Measurements from ENCODE around the gene RNPS1. TPM values are rescaled to one million over a fixed set of nuclear protein-coding genes. Genes with fewer than 3 reads are reported as not detected.
"Not testable (repeated sequence)": the region's sequence is repeated elsewhere in the genome, so short reads cannot be mapped to it uniquely, and the experiment has no call there.

Gene RNPS1
- total RNA-seq, 8 experiments from 2014 or later = 108 to 257 (median 163) TPM

DNA sequence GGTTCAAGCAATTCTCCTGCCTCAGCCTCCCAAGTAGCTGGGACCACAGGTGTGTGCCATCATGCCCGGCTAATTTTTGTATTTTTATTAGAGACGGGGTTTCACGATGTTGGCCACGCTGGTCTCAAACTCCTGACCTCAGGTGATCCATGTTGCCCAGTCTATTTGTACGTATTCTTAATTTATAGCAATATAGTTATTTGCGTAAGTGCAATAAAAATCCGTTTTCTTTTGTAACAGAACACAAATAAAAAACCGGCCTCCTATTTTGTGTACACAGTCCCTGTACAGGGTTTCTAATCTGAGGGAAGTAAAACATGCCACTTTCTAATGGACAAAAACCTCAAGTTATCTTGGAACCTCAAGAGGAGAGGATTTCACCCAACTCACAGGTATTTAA lies 7.7 kb downstream of the RNPS1 start:
- Histone ChIP-seq H3K4me3 (no peak overlapping the region), H3K27ac (no peak overlapping the region), H3K4me1 (replicated peaks in 1 of 2) (no peaks in the 10 kb centered on the region)
- WGBS, 10 experiments = 89 to 100% (median 97%) methylated on average over 2 to 8 of the region's 8 CpGs; no CpG with 5 or more reads in 2 of the 10 experiments
- ATAC-seq (replicated peaks in 6 of 8) = no peak
- in situ Hi-C loops (cut with MboI; ENCODE audit: low pct_unique_long_range_greater_than_20kb in 2 of 9, low sequenced_read_pairs in 9 of 9, unreplicated experiment in 9 of 9) = no loop called here

DNA sequence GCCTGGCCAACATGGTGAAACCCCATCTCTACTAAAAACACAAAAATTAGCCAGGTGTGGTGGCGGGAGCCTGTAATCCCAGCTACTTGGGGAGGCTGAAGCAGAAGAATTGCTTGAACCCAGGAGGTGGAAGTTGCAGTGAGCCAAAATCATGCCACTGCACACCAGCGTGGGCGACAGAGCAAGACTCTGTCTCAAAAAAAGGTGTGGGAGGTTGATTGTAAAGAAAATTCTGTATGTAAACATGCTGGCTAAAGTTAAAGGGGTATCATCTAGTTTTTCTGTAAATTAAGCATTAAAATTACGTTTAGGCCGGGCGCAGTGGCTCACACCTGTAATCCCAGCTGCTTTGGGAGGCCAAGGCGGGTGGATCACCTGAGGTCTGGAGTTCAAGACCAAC lies 9.4 kb downstream of the RNPS1 start:
- H3K4me3 ChIP-seq; H3K4me1 ChIP-seq (replicated peaks in 1 of 2); in situ Hi-C loops (cut with MboI; ENCODE audit: low pct_unique_long_range_greater_than_20kb in 2 of 9, low sequenced_read_pairs in 9 of 9, unreplicated experiment in 9 of 9); ATAC-seq (replicated peaks in 6 of 8); H3K27ac ChIP-seq: not testable (repeated sequence)
- 91 to 100% (median 97%) methylated on average over 2 to 7 of the region's 7 CpGs; no CpG with 5 or more reads in 4 of the 10 experiments for WGBS, 10 experiments

DNA sequence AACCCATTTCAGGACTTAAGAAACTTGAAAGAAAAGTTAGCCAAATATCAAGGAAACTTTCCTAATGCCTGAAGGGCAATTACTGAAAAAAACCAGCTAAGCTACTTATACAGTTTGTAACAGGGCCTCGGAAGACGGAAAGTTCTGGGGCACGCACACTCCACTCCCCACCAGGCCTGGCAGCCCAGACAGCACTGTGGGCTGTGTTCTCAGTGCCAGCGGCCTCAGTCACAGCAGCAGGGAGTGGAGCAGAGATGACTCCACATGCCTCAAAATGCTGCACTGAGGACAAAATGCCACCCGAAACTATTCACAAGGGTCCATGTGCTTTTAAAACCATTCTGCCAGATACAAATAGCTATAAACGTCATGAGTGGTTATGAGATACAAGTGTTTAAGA lies 10.2 kb downstream of the RNPS1 start:
- 40 to 100% (median 90%) methylated on average over 1 to 6 of the region's 6 CpGs; no CpG with 5 or more reads in 2 of the 10 experiments for WGBS, 10 experiments
- H3K27ac ChIP-seq = no peak overlapping the region
- in situ Hi-C loops (cut with MboI; ENCODE audit: low pct_unique_long_range_greater_than_20kb in 2 of 9, low sequenced_read_pairs in 9 of 9, unreplicated experiment in 9 of 9) = no loop called here
- H3K4me1 ChIP-seq (replicated peaks in 1 of 2) = no peaks in the 10 kb centered on the region
- no peak overlapping the region for H3K4me3 ChIP-seq
- no peak for ATAC-seq (replicated peaks in 6 of 8)

DNA sequence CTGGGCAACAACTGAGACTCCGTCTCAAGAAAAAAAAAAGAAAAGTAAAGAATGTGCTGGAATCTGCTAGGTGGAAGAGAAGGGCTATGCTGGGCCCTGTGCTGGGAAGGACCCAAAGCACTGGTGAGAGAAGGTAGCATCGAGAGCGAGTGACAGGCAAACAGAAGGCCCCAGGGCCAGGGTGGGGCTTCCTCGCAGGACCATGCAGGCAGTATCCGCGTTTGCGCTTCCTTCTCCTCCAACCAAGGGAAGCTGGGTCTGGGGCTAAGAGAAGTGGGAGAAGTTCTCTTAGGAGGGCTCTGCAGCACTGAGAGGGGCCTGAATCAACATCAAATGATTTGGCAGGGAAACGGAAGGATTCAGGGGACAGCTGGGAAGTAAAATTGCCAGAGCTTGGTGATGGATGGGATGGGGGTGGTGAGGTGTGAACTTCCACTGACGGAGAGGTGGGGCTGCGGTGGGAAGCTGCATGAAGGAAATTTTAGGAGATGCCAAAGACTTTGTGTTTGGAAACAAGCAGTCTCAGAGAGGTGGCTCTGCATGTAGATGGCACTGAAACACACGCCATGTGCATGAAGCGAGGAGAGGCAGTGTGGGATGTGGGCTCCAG lies 11.3 kb downstream of the RNPS1 start:
- H3K4me3 ChIP-seq = no peak overlapping the region
- 71 to 100% (median 91%) methylated on average over 1 to 8 of the region's 12 CpGs; no CpG with 5 or more reads in 2 of the 10 experiments for WGBS, 10 experiments
- ATAC-seq (replicated peaks in 6 of 8) = no peak
- in situ Hi-C loops (cut with MboI; ENCODE audit: low pct_unique_long_range_greater_than_20kb in 2 of 9, low sequenced_read_pairs in 9 of 9, unreplicated experiment in 9 of 9) = no loop called here
- peaks cover 7% of the 10 kb centered on the region in 2 donors for H3K4me1 ChIP-seq (replicated peaks in 1 of 2)
- H3K27ac ChIP-seq = no peak overlapping the region

DNA sequence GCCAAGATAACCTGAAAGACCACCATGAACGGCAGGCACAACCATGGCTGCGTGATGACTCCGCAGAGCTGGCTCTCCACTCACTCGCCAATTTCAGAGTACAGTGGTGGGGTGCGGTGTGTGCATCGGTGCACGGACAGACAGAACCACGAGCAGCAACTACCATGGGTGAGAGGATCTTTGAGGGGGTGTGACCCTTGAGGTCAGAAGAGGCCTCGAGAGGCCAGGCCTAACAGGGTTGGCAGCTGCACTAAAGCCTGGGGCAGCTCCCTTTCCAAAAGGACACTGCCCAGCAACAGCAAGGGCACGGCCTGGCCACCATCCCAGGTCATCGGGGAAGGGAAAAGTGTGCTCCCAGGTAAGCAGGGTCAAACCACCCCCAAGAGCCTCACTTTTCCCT lies 14.6 kb downstream of the RNPS1 start:
- WGBS, 10 experiments = 40 to 100% (median 90%) methylated on average over 1 to 6 of the region's 11 CpGs; no CpG with 5 or more reads in 4 of the 10 experiments
- ATAC-seq (replicated peaks in 6 of 8) = no peak
- in situ Hi-C loops (cut with MboI; ENCODE audit: low pct_unique_long_range_greater_than_20kb in 2 of 9, low sequenced_read_pairs in 9 of 9, unreplicated experiment in 9 of 9) = no loop called here
- H3K27ac ChIP-seq = no peak overlapping the region
- peaks cover 7 to 12% of the 10 kb centered on the region in 2 donors for H3K4me1 ChIP-seq (replicated peaks in 1 of 2)
- H3K4me3 ChIP-seq = no peak overlapping the region

DNA sequence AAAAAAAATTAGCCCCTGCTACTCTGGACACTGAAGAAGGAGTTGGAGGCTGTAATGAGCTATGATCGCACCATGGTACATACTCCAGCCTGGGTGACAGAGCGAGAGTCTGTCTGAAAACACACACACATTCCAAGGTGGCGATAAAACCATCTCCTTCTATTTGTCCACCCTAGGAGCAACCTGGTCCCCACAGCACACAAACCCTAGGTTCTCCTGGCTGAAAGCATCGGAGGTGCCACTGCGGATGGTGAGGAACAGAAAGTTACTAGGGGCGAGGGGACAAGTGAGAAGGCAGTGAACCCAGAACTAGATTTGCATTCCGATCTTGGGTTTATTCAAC lies 15.1 kb downstream of the RNPS1 start:
- Histone ChIP-seq H3K4me1 (replicated peaks in 1 of 2) (peaks cover 7 to 12% of the 10 kb centered on the region in 2 donors), H3K4me3 (no peak overlapping the region), H3K27ac (peak overlapping the region in 1 of 2 donors; percentile 93)
- ATAC-seq (replicated peaks in 6 of 8) = no peak
- WGBS, 10 experiments = 85 to 100% (median 98%) methylated on average over 2 to 6 of the region's 7 CpGs; no CpG with 5 or more reads in 1 of the 10 experiments
- in situ Hi-C loops (cut with MboI; ENCODE audit: low pct_unique_long_range_greater_than_20kb in 2 of 9, low sequenced_read_pairs in 9 of 9, unreplicated experiment in 9 of 9) = no loop called here

DNA sequence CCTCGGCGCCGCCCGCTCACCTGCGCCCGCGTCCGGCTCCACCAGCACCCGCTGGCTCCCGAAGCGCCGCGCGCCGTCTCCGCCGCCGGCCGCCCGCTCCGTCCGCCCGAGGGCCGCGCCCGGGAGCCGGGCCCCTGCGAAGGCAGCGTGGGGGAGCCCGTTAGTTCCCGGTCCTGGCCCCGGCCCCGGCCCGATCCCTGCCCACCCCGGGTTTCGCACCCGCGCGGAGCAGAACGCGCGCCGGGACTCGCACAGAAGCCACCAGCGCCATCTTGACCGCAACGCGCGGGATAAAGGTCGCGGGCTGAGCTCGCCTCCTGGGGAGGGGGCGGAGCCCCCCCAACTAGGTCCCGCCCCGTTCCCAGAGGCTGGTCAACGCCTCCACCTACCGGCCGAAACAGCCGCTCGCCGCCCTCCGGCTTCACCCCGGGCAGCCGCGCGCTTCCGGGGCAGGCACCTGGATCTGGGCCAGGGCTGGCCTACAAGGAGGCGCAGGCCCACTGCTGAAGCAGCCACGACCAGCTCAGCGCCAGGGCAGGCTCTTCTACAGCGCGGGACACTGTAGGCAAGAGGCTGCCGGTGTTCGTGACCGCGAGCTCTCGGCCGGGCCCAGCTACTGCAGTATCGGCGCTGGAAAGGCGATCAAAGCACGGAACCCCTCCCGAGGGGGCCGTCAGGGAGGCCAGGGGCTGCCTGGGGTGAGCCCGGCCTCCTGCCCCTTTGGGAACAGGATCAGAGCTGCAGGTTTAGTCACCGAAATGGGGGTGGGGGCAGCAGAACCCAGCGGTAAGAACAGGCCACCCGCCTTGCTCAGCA lies 16.4 kb downstream of the RNPS1 start, which contains the start of gene ECI1:
ECI1 (minus strand) TSS at position 292 of the 816 bp plus-strand sequence; CDS start at position 271, 21 bp downstream.
- 0 to 38% (median 4%) methylated on average over 1 to 13 of the region's 88 CpGs; no CpG with 5 or more reads in 7 of the 10 experiments for WGBS, 10 experiments
- Histone ChIP-seq H3K4me1 (replicated peaks in 1 of 2) (peaks cover 7 to 12% of the 10 kb centered on the region in 2 donors), H3K4me3 (peak within 1 kb of the TSS; percentile 82 to 99 (median 91)), H3K27ac (peak within 1 kb of the TSS; percentile 83 to 93)
- ATAC-seq (replicated peaks in 6 of 8) = peak; percentile 89 to 95 (median 94)
- in situ Hi-C loops (cut with MboI; ENCODE audit: low pct_unique_long_range_greater_than_20kb in 2 of 9, low sequenced_read_pairs in 9 of 9, unreplicated experiment in 9 of 9) = no loop called here

DNA sequence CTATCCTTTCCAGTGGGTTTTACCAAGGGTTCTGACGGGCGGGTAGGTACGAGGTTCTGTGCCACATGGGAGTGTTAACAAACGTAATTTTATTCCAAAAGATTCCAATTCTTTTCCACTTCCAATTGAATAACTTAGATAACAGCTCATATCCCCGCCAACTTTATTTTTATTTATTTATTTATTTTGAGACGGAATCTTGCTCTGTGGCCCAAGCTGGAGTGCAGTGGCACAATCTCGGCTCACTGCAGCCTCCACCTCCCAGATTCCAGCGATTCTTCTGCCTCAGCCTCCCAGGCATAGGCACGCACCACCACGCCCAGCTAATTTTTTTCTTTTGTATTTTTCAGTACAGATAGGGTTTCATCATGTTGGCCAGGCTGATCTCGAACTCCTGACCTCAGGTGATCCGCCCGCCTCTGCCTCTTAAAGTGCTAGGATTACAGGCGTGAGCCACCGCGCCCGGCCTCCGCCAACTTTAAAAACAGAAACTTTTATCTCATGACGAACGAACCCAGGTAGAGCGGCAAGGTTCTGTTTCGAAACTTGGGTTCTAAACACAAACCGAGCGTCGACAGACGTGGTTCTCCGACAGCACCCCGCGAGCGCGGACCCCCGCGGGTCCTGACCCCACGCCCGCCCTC lies 17.2 kb downstream of the RNPS1 start:
- 0 to 9% (median 5%) methylated on average over 1 to 17 of the region's 35 CpGs; no CpG with 5 or more reads in 2 of the 10 experiments for WGBS, 10 experiments
- peaks cover 7 to 12% of the 10 kb centered on the region in 2 donors for H3K4me1 ChIP-seq (replicated peaks in 1 of 2)
- H3K4me3 ChIP-seq = peak overlapping the region; percentile 82 to 99 (median 91)
- H3K27ac ChIP-seq = peak overlapping the region; percentile 83 to 93
- peak in 6 of 8 experiments; percentile 1 to 42 (median 10) for ATAC-seq (replicated peaks in 6 of 8)
- in situ Hi-C loops (cut with MboI; ENCODE audit: low pct_unique_long_range_greater_than_20kb in 2 of 9, low sequenced_read_pairs in 9 of 9, unreplicated experiment in 9 of 9) = no loop called here

DNA sequence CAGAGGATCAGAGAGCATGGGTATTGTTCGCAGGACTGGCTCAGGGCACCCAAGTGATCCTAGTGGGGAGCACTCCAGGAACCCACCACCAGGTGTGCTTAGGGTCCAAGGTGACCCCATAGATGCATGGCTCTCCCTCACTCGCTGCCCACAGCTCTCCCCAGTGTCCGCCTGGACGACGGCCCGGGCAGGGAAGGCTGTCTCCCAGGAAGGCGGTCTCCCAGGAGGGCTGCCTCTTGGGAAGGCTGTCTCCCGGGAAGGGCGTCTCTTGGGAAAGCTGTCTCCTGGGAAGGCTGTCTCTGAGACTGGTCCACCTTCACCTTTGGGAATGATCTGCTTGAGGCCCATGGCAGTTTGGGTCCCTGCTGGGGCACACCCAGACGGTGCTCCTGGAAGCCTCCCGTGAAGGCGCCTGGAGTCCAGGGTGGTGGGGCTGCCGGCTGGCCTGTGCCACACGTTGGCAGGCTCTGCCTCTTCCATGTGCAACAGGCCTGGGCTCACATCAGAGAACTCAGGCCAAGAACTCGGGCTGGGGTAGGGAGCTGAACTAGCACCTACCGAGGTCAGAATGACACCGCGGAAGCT lies 21.5 kb downstream of the RNPS1 start:
- Histone ChIP-seq H3K4me1 (replicated peaks in 1 of 2) (peaks cover 0 to 5% of the 10 kb centered on the region in 2 donors), H3K4me3 (no peak overlapping the region), H3K27ac (no peak overlapping the region)
- no peak for ATAC-seq (replicated peaks in 6 of 8)
- WGBS, 10 experiments = 83 to 100% methylated on average over 1 to 5 of the region's 18 CpGs; no CpG with 5 or more reads in 8 of the 10 experiments
- in situ Hi-C loops (cut with MboI; ENCODE audit: low pct_unique_long_range_greater_than_20kb in 2 of 9, low sequenced_read_pairs in 9 of 9, unreplicated experiment in 9 of 9) = no loop called here

DNA sequence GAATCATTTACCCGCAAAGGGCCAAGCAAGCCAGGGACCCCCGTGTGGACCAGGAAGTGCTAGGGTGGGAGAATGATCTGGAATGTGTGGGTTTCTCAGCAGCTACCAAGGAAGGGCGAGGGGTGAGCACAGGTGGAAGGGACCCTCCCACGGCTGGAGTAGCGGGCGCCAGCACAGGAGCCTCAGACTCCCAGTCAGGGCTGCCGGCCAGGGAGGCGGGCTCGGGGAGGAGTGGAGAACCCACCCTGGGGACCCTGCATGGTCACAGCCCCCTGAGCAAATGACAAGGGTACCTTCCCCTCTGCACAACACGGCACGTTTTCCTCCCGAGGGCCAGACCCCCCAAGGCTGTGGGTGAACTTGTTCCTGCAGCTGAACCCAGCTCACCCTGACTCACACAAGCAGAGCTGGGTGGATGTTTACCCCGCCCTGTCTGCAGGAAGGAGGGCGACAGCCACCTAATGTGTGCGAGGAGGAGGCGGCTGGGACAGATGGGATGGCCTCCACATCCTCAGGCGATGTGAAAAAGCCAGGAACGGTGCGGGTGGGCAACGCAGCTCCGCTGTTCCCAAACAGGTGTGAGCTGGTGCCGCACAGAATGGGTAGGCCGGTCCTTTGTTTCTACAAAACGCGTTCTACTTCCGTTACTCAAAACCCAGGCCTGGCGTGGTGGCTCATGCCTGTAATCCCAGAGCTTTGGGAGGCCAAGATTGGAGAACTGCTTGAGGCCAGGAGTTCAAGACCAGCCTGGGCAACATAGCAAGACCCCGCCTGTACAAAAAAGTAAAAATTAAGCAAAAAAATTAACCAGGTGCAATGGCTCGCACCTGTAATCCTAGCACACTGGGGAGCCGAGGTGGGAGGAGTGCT lies 22.8 kb downstream of the RNPS1 start:
- H3K27ac ChIP-seq = no peak overlapping the region
- WGBS, 10 experiments = 75 to 100% (median 95%) methylated on average over 2 to 12 of the region's 30 CpGs; no CpG with 5 or more reads in 4 of the 10 experiments
- no peak overlapping the region for H3K4me3 ChIP-seq
- no peaks in the 10 kb centered on the region for H3K4me1 ChIP-seq (replicated peaks in 1 of 2)
- in situ Hi-C loops (cut with MboI; ENCODE audit: low pct_unique_long_range_greater_than_20kb in 2 of 9, low sequenced_read_pairs in 9 of 9, unreplicated experiment in 9 of 9) = no loop called here
- peak in 1 of 8 experiments; percentile 29 for ATAC-seq (replicated peaks in 6 of 8)

DNA sequence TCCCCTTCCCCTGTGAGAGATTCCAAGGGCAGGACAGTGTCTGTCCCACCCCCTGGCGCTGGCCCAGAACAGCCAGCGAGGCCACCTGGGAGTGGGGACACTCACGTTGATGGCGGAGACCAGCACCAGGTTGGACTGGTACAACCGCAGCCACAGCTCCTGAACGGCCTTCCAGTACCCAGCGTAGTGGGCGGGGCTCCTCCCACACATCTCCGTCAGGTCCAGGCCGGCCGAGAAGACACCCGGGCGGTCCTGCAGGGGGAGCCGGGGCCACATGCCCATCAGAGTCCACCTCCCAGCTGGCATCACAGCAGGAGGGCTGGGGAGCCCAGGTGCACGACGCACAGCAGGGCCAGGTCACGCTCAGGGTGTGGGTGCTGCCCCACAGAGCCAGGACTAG lies 23.6 kb downstream of the RNPS1 start:
- Histone ChIP-seq H3K4me1 (replicated peaks in 1 of 2) (no peaks in the 10 kb centered on the region), H3K4me3 (no peak overlapping the region), H3K27ac (no peak overlapping the region)
- peak in 4 of 8 experiments; percentile 12 to 21 (median 17) for ATAC-seq (replicated peaks in 6 of 8)
- in situ Hi-C loops (cut with MboI; ENCODE audit: low pct_unique_long_range_greater_than_20kb in 2 of 9, low sequenced_read_pairs in 9 of 9, unreplicated experiment in 9 of 9) = no loop called here
- 100% methylated on average over 1 of the region's 17 CpGs; no CpG with 5 or more reads in 9 of the 10 experiments for WGBS, 10 experiments

DNA sequence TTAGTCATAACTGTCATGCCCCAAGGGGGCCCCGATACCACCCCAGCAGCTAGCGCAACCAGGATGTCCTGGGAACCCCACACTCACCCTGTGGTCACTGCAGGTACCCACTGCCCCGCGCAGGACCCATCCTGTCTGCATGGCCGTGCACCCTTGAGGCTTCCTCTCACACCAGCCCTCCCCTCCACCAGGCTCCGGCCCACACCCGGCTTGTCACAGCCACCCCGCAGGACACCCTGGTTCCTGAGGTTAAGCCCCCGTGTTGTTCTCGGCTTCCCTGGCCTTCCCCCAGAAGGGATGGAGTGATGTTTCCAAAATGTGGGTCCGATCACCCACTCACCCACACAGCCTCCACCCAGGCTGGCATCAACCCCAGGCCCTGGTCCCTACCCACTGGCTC lies 24.1 kb downstream of the RNPS1 start:
- ATAC-seq (replicated peaks in 6 of 8) = peak in 1 of 8 experiments; percentile 15
- Histone ChIP-seq H3K4me3 (no peak overlapping the region), H3K27ac (no peak overlapping the region), H3K4me1 (replicated peaks in 1 of 2) (no peaks in the 10 kb centered on the region)
- in situ Hi-C loops (cut with MboI; ENCODE audit: low pct_unique_long_range_greater_than_20kb in 2 of 9, low sequenced_read_pairs in 9 of 9, unreplicated experiment in 9 of 9) = no loop called here
- WGBS, 10 experiments = 95 to 100% (median 100%) methylated on average over 1 to 6 of the region's 11 CpGs; no CpG with 5 or more reads in 7 of the 10 experiments
